Activated naive CD8-positive, alpha-beta T cell treated with anti-CD3 and anti-CD28 coated beads for 36 hours (primary cell): ENCODE results near the gene KIAA1958. TPM values are rescaled to one million over a fixed set of nuclear protein-coding genes. Genes with fewer than 3 reads are reported as not detected.
"Not testable (repeated sequence)": the region's sequence is repeated elsewhere in the genome, so short reads cannot be mapped to it uniquely, and the experiment has no call there.

Source experiments
- DNase-seq: peaks from one replicate; pipeline ENCODE4 v3.0.0; 2021
- H3K27ac Mint-ChIP-seq: one replicate; pipeline ENCODE4 v1.8.0; 2022; ENCODE audit warnings: mild to moderate bottlenecking, moderate library complexity, mixed read lengths
- H3K27me3 Mint-ChIP-seq: one replicate; pipeline ENCODE4 v1.8.0; 2022; ENCODE audit warnings: mild to moderate bottlenecking, mixed read lengths
- H3K36me3 Mint-ChIP-seq: one replicate; pipeline ENCODE4 v1.8.0; 2021; ENCODE audit warnings: mild to moderate bottlenecking, mixed read lengths
- H3K4me1 Mint-ChIP-seq: one replicate; pipeline ENCODE4 v1.8.0; 2021; ENCODE audit warnings: mixed read lengths
- H3K4me3 Mint-ChIP-seq: one replicate; pipeline ENCODE4 v1.8.0; 2022; ENCODE audit warnings: mild to moderate bottlenecking, moderate library complexity, mixed read lengths
- H3K9me3 Mint-ChIP-seq: one replicate; pipeline ENCODE4 v1.8.0; 2022; ENCODE audit warnings: mixed read lengths
- total RNA-seq, 2 experiments: library from RNA; stranded (reverse); gene quantifications; one replicate each; pipeline ENCODE4 v1.2.3, GENCODE V29; 2021

KIAA1958 gene
- total RNA-seq, 2 experiments from 2014 or later, result 8.4 to 8.8 TPM

GRCh38 chr9:112572416-112572815 is 85.8 kb downstream of the KIAA1958 start:
- peaks cover 22% of the 10 kb centered on the region for H3K36me3 Mint-ChIP-seq
- DNase-seq, result no peak
- peaks cover 8% of the 10 kb centered on the region for H3K4me1 Mint-ChIP-seq
- no peaks in the 10 kb centered on the region for H3K27me3 Mint-ChIP-seq
- H3K9me3 Mint-ChIP-seq, result no peaks in the 10 kb centered on the region
- no peak overlapping the region for H3K27ac Mint-ChIP-seq
- no peak overlapping the region for H3K4me3 Mint-ChIP-seq

GRCh38 chr9:112574008-112574407 is 87.4 kb downstream of the KIAA1958 start:
- Mint-ChIP-seq H3K4me3 (no peak overlapping the region), H3K36me3 (peaks cover 20% of the 10 kb centered on the region), H3K4me1 (peaks cover 6% of the 10 kb centered on the region), H3K9me3 (no peaks in the 10 kb centered on the region), H3K27me3 (no peaks in the 10 kb centered on the region), H3K27ac (no peak overlapping the region)
- no peak for DNase-seq

- Mint-ChIP-seq H3K27me3 (no peaks in the 10 kb centered on the region), H3K36me3 (peaks cover 20% of the 10 kb centered on the region), H3K27ac (no peak overlapping the region), H3K4me1 (peaks cover 5% of the 10 kb centered on the region), H3K9me3 (no peaks in the 10 kb centered on the region), H3K4me3 (no peak overlapping the region)
- DNase-seq, result no peak
Measured at GRCh38 chr9:112575107-112575506, 88.5 kb downstream of the KIAA1958 start.

GRCh38 chr9:112581469-112582176 is 95.0 kb downstream of the KIAA1958 start:
- H3K9me3 Mint-ChIP-seq, result no peaks in the 10 kb centered on the region
- H3K27me3 Mint-ChIP-seq, result no peaks in the 10 kb centered on the region
- peaks cover under 1% of the 10 kb centered on the region for H3K36me3 Mint-ChIP-seq
- H3K4me3 Mint-ChIP-seq, result no peak overlapping the region
- H3K27ac Mint-ChIP-seq, result no peak overlapping the region
- H3K4me1 Mint-ChIP-seq, result no peaks in the 10 kb centered on the region
- DNase-seq, result no peak

GRCh38 chr9:112582371-112583262 is 96.0 kb downstream of the KIAA1958 start:
- Mint-ChIP-seq H3K4me3 (no peak overlapping the region), H3K9me3 (no peaks in the 10 kb centered on the region), H3K27ac (no peak overlapping the region), H3K36me3 (no peaks in the 10 kb centered on the region), H3K4me1 (peaks cover 2% of the 10 kb centered on the region), H3K27me3 (no peaks in the 10 kb centered on the region)
- DNase-seq, result no peak

GRCh38 chr9:112586599-112587155 is 100.0 kb downstream of the KIAA1958 start:
- Mint-ChIP-seq H3K27me3 (no peaks in the 10 kb centered on the region), H3K4me3 (no peak overlapping the region), H3K9me3 (no peaks in the 10 kb centered on the region), H3K27ac (no peak overlapping the region), H3K4me1 (peaks cover 2% of the 10 kb centered on the region), H3K36me3 (no peaks in the 10 kb centered on the region)
- no peak for DNase-seq

GRCh38 chr9:112591875-112592274 is 105.2 kb downstream of the KIAA1958 start:
- not testable (repeated sequence) for H3K4me1 Mint-ChIP-seq, DNase-seq

GRCh38 chr9:112599732-112600131 is 113.1 kb downstream of the KIAA1958 start:
- H3K4me1 Mint-ChIP-seq, result no peaks in the 10 kb centered on the region
- H3K27me3 Mint-ChIP-seq, result no peaks in the 10 kb centered on the region
- no peaks in the 10 kb centered on the region for H3K9me3 Mint-ChIP-seq
- H3K36me3 Mint-ChIP-seq, result no peaks in the 10 kb centered on the region
- H3K4me3 Mint-ChIP-seq, result no peak overlapping the region
- no peak for DNase-seq
- no peak overlapping the region for H3K27ac Mint-ChIP-seq

More at GRCh38 chr9:112591875-112592274, 105.2 kb downstream of the KIAA1958 start:
- H3K36me3 Mint-ChIP-seq, H3K9me3 Mint-ChIP-seq, H3K27ac Mint-ChIP-seq, H3K27me3 Mint-ChIP-seq, H3K4me3 Mint-ChIP-seq: not testable (repeated sequence)

- Mint-ChIP-seq H3K36me3 (no peaks in the 10 kb centered on the region), H3K9me3 (no peaks in the 10 kb centered on the region), H3K4me3 (no peak overlapping the region), H3K27ac (no peak overlapping the region), H3K27me3 (no peaks in the 10 kb centered on the region), H3K4me1 (peaks cover 12% of the 10 kb centered on the region)
- DNase-seq, result no peak
Measured at GRCh38 chr9:112601636-112602035, 115.0 kb downstream of the KIAA1958 start.

GRCh38 chr9:112604790-112605189 is 118.2 kb downstream of the KIAA1958 start:
- Mint-ChIP-seq H3K27ac (no peak overlapping the region), H3K9me3 (no peaks in the 10 kb centered on the region), H3K27me3 (no peaks in the 10 kb centered on the region), H3K4me3 (no peak overlapping the region), H3K4me1 (peaks cover 12% of the 10 kb centered on the region), H3K36me3 (no peaks in the 10 kb centered on the region)
- no peak for DNase-seq

- no peak for DNase-seq
- Mint-ChIP-seq H3K27me3 (no peaks in the 10 kb centered on the region), H3K9me3 (no peaks in the 10 kb centered on the region), H3K27ac (no peak overlapping the region), H3K36me3 (no peaks in the 10 kb centered on the region), H3K4me3 (no peak overlapping the region), H3K4me1 (peaks cover 12% of the 10 kb centered on the region)
Measured at GRCh38 chr9:112605518-112605917, 118.9 kb downstream of the KIAA1958 start.

- Mint-ChIP-seq H3K27me3 (no peaks in the 10 kb centered on the region), H3K9me3 (no peaks in the 10 kb centered on the region), H3K36me3 (no peaks in the 10 kb centered on the region)
Measured at GRCh38 chr9:112605963-112606699, 119.5 kb downstream of the KIAA1958 start.

GRCh38 chr9:112608851-112609250 is 122.2 kb downstream of the KIAA1958 start:
- Mint-ChIP-seq H3K36me3 (no peaks in the 10 kb centered on the region), H3K4me1 (peaks cover 12% of the 10 kb centered on the region), H3K27ac (no peak overlapping the region), H3K27me3 (no peaks in the 10 kb centered on the region), H3K4me3 (no peak overlapping the region), H3K9me3 (no peaks in the 10 kb centered on the region)
- no peak for DNase-seq

More at GRCh38 chr9:112605963-112606699, 119.5 kb downstream of the KIAA1958 start:
- no peak overlapping the region for H3K4me3 Mint-ChIP-seq
- H3K4me1 Mint-ChIP-seq, result peaks cover 12% of the 10 kb centered on the region
- H3K27ac Mint-ChIP-seq, result no peak overlapping the region
- DNase-seq, result no peak

GRCh38 chr9:112615584-112616266 is 129.1 kb downstream of the KIAA1958 start:
- Mint-ChIP-seq H3K4me1 (no peaks in the 10 kb centered on the region), H3K36me3 (peaks cover 3% of the 10 kb centered on the region), H3K4me3 (no peak overlapping the region), H3K27me3 (no peaks in the 10 kb centered on the region), H3K9me3 (no peaks in the 10 kb centered on the region), H3K27ac (no peak overlapping the region)
- DNase-seq, result no peak
